Measurements from ENCODE around the gene POLR1G.
"Not testable (repeated sequence)": the region's sequence is repeated elsewhere in the genome, so short reads cannot be mapped to it uniquely, and the experiment has no call there.

The POLR1G gene

DNA sequence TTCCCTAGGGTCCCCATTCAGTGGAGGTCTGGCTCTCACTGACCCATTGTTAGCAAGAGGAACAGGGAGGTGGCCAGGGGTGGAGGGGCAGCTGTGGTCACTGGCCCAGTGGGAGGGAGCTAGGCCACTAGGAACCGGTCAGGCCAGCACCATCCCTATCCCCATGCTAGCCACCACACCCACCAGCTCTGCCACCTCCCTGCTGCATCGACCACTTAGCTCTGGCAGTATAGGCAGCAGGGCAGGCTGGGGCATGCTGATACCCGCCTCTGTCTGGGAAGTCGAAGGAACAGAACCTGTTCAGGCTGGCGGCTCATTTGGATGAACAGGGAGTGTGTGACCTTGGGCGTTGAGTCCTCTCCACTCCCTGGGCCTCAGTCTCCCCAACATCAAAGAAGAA is 6.3 kb upstream of the POLR1G start:
- FAIRE-seq, result no peak

DNA sequence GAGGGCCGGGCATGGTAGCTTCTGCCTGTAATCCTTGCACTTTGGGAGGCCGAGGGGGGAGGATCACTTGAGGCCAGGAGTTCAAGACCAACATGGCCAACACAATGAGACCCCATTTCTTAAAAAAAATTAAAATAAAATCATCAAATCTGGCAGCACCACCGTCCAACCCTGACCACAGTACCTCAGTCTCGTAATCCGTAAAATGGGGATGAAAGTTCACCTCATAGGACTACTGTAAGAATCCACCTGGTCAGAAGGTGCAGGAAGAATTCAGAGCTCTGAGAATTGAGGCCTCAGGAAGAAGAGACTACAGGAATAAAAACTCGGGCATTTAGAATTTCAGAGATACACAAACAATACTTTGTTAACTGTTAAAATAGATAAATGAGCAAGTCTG is 4.6 kb upstream of the POLR1G start:
- FAIRE-seq, result no peak

DNA sequence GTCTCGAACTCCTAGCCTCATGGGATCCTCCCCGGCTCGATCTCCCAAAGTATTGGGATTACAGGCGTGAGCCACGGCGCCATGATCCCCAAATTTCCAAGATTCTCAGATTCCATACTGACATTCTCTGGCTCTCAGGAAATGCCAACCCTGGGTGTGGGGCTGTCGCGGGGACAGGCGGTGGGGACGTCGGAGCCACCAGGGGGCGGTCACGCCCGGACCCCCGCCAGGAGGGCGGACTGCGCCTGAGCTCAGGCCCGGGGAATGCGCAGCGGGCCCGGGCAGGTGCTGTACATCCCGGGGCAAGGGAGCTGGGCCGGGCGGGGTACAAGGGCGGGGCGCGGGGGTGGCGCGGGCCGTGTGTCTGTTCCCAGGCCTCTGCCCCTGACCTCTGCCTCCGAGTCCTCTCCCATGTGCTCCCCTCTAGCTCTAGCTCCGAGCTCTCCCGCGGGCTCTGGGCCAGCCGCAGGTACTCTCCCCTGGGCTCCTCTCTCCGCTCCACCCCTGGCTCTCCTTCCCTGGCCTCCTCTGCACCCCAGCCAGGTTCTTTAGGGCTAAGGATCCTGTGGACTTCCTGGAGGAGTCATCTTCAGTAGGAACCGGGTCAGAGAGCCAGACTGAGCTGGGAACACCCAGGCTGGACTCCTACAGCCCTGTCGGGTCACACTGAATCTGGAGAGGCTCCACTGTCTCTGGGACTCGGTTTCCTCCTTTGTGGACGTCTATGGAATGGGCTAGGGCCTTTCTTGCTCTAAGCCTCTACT is 4.0 kb upstream of the POLR1G start:
- no peak for FAIRE-seq

GRCh38 chr19:45403272-45403671 is 3.2 kb upstream of the POLR1G start:
- no peak for FAIRE-seq

- no peak for FAIRE-seq
These were observed 2.5 kb upstream of the POLR1G start for GRCh38 chr19:45403781-45404556.

DNA sequence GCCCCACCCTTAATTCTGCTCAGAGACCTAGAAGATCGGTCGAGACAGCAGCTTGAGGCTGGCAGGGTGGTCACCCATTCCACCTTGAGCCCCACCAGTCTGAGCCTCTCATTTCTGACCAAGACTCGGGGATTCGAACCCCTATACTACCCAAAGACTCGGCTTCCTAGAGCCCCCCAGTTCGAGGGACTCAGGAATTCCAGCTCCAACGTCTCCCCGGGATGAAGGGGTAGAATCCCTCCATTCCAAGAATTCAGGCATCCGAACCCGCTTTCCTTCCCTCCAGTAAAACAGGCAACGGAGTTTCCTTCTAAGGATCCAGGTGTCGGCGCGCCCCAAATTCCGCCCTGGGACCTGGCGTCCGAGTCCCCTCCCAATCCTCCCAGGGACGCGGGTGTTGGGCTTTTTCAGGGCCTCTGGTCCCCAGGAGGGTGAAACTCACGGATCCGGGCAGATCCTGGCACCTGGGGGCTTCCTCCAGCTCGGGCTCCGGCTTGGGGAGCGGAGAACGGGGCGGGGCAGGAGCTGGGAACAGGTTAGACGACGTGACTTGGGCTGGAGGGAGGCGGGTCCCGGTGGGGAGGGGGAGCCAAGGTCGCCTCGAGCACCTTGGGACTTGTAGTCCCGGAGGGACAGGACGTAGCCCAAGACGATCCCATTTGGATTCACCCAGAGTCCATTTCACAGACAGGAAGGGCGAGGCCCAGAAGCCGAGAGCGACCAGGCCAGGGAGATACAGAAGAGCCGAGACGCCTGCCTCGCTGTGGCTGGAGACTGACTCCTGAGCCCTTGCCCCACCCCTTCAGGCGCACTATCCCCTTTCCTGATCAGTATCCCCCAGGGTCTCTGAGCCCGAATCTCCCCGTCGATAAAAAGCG is 1.6 kb upstream of the POLR1G start, which contains the start of gene PPP1R13L:
TSS of gene PPP1R13L (minus strand) at position 513 of the 878 bp plus-strand sequence. CDS start 6,751 bp downstream, outside the sequence.
- FAIRE-seq, result no peak

GRCh38 chr19:45405435-45406225 is 814 bp upstream of the POLR1G start:
- FAIRE-seq, result no peak

- no peak for FAIRE-seq
These were observed 589 bp downstream of the POLR1G start for GRCh38 chr19:45407091-45407375.

- not testable (repeated sequence) for FAIRE-seq
These were observed 1.1 kb downstream of the POLR1G start for GRCh38 chr19:45407585-45407984.

DNA sequence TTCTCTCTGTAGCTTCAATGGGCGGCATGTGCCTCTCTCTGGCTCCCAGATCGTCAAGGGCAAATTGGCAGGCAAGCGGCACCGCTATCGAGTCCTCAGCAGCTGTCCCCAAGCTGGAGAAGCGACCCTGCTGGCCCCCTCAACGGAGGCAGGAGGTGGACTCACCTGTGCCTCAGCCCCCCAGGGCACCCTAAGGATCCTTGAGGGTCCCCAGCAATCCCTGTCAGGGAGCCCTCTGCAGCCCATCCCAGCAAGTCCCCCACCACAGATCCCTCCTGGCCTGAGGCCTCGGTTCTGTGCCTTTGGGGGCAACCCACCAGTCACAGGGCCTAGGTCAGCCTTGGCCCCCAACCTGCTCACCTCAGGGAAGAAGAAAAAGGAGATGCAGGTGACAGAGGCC is 1.7 kb downstream of the POLR1G start:
- FAIRE-seq, result no peak

- no peak for FAIRE-seq
These were observed 2.5 kb downstream of the POLR1G start for GRCh38 chr19:45408830-45409556.

DNA sequence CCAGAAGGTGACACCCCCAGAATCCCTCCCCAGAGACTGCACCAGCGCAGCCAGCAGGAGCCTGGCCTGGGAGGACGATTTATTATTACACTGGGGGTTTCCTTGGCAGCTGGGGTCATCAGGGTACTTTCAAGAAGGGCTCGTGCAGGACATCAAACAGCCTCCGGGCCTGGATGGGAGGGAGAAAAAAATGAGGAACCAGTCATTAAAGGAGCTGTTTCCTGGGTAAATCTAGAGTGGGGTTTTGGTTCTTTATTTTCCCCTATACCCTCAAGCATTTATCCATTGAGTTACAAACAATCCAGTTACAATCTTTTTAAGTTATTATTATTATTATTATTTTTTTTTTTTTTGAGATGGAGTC is 3.1 kb downstream of the POLR1G start:
- FAIRE-seq, result no peak

GRCh38 chr19:45410330-45410729 is 3.9 kb downstream of the POLR1G start:
- not testable (repeated sequence) for FAIRE-seq

- no peak for FAIRE-seq
These were observed 7.1 kb downstream of the POLR1G start for GRCh38 chr19:45413497-45413896.

DNA sequence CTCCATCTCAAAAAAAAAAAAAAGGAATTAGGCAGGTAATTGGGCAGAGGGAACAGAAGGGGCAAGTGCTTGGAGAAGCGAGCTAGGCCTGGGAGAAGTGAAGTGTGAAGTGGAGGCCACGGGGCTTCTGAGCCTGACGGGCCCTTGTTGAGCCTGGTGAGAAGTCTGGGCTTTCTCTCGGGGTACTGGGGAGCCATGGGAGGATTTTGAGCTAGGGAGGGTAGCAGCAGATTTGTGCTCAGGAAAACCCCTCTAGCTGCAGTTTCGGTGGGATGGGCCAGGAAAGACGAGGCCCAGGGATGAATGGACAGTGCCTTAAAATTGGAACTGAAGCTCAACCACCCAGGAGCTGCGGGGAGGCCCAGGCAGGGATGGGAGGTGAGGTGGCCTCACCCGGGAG is 8.0 kb downstream of the POLR1G start:
- FAIRE-seq, result no peak

GRCh38 chr19:45417151-45417550 is 10.7 kb downstream of the POLR1G start:
- no peak for FAIRE-seq

DNA sequence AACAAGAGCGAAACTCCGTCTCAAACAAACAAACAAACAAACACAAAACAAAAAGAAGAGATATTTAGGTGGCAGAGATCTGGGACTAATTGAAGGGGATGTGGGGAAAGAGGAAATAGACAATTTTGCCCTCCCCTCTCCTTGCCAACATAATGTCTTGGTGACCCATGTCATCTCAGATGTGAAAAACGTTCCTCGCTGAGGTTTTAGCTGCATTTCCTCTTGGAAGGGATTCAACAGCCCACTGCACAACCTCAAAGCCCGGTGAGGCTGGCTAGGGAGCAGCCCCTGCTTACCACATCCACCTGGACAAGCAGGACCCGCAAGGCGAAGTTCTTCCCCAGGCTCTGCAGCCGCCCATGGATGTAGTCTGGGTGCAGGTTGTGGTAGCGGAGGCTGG is 12.4 kb downstream of the POLR1G start:
- FAIRE-seq, result no peak

- FAIRE-seq, result no peak
These were observed 13.0 kb downstream of the POLR1G start for GRCh38 chr19:45419396-45419795.

DNA sequence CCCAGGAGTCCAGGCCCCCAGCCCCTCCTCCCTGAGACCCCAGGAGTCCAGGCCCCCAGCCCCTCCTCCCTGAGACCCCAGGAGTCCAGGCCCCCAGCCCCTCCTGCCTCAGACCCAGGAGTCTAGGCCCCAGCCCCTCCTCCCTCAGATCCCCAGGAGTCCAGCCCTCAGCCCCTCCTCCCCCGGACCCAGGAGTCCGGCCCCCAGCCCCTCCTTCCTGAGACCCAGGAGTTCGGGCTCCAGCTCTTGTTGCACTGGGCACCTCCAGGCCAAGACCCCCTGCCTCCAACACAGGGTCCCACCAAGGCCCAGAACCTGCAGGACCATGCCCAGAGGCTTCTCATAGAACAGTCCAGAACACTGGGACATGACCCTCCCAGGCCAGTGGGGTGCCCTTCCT is 13.5 kb downstream of the POLR1G start:
- no peak for FAIRE-seq

DNA sequence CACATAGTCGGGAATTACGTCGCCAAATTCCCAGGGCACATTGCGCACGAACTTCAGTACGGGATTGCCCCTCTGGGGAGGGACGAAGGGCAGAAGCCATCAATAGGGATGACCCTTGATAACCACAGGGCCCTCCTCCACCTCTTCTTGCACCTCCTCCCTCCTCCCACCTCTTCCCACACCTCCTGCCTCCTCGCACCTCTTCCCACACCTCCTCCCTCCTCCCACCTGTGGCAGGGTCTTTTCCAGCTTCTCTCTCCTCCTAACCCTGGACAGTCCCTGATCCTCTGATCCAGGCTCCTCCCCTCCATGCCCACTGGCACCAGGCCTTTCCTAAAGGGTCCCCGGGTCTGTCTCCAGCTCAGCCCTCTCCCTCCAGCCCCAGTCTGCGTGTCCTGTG is 13.9 kb downstream of the POLR1G start:
- no peak for FAIRE-seq

- no peak for FAIRE-seq
These were observed 14.4 kb downstream of the POLR1G start for GRCh38 chr19:45420871-45421270.

GRCh38 chr19:45421947-45422498 is 15.6 kb downstream of the POLR1G start:
- FAIRE-seq, result no peak

All from endometrium (tissue), 2 donors.